ENCODE measurements around the gene ABCG1. TPM values are rescaled to one million over a fixed set of nuclear protein-coding genes. Genes with fewer than 3 reads are reported as not detected.

Gene ABCG1
- total RNA-seq, 1 donor from 2014 or later: 1.3 TPM

GRCh38 chr21:42309753-42310213 is 90.8 kb downstream of the ABCG1 start:
- Histone ChIP-seq H2AFZ (ENCODE audit: low read depth, low read length) (no peak overlapping the region), H4K20me1 (ENCODE audit: insufficient read depth, low read length) (no peaks in the 10 kb centered on the region), H3K9me3 (ENCODE audit: insufficient read depth, low read depth, low read length) (no peaks in the 10 kb centered on the region), H3K4me3 (ENCODE audit: insufficient read depth, low read depth, low read length) (no peak overlapping the region), H3K4me1 (ENCODE audit: insufficient read depth, low read length) (no peaks in the 10 kb centered on the region), H3K4me2 (ENCODE audit: low read length) (no peak overlapping the region), H3K36me3 (ENCODE audit: insufficient read depth, low read length) (no peaks in the 10 kb centered on the region), H3K9ac (ENCODE audit: low read length) (no peak overlapping the region), H3K27ac (ENCODE audit: low read depth, low read length) (no peak overlapping the region), H3K27me3 (ENCODE audit: insufficient read depth, low read length) (peaks cover 14% of the 10 kb centered on the region), H3K79me2 (ENCODE audit: insufficient read depth, low read length) (no peaks in the 10 kb centered on the region)
- FAIRE-seq: no peak
- Mint-ChIP-seq H3K4me1 (ENCODE audit: low read depth, unreplicated experiment) (peaks cover 3% of the 10 kb centered on the region), H3K4me3 (ENCODE audit: unreplicated experiment) (no peak overlapping the region), H3K36me3 (ENCODE audit: low read depth, unreplicated experiment) (no peaks in the 10 kb centered on the region), H3K9me3 (ENCODE audit: unreplicated experiment) (no peaks in the 10 kb centered on the region), H3K27me3 (ENCODE audit: low read depth, unreplicated experiment) (peaks cover 59% of the 10 kb centered on the region), H3K27ac (ENCODE audit: unreplicated experiment) (no peak overlapping the region)
- TF ChIP-seq EZH2 (IDR thresholded peaks at IDR 0.05; ENCODE audit: insufficient read depth, low read length): no peak
- TF ChIP-seq, protein P1, sequence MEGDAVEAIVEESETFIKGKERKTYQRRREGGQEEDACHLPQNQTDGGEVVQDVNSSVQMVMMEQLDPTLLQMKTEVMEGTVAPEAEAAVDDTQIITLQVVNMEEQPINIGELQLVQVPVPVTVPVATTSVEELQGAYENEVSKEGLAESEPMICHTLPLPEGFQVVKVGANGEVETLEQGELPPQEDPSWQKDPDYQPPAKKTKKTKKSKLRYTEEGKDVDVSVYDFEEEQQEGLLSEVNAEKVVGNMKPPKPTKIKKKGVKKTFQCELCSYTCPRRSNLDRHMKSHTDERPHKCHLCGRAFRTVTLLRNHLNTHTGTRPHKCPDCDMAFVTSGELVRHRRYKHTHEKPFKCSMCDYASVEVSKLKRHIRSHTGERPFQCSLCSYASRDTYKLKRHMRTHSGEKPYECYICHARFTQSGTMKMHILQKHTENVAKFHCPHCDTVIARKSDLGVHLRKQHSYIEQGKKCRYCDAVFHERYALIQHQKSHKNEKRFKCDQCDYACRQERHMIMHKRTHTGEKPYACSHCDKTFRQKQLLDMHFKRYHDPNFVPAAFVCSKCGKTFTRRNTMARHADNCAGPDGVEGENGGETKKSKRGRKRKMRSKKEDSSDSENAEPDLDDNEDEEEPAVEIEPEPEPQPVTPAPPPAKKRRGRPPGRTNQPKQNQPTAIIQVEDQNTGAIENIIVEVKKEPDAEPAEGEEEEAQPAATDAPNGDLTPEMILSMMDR (IDR thresholded peaks at IDR 0.05; ENCODE audit: insufficient read depth, low read depth, low read length): peak; percentile 37
- no peak for DNase-seq (ENCODE audit: low read depth)

- no peaks in the 10 kb centered on the region for H4K20me1 ChIP-seq (ENCODE audit: insufficient read depth, low read length)
- TF ChIP-seq EZH2 (IDR thresholded peaks at IDR 0.05; ENCODE audit: insufficient read depth, low read length): no peak
- TF ChIP-seq, protein P1 (IDR thresholded peaks at IDR 0.05; ENCODE audit: insufficient read depth, low read depth, low read length): no peak
- FAIRE-seq (no peak), DNase-seq (ENCODE audit: low read depth) (no peak)
- Mint-ChIP-seq H3K9me3 (ENCODE audit: unreplicated experiment) (no peaks in the 10 kb centered on the region), H3K36me3 (ENCODE audit: low read depth, unreplicated experiment) (no peaks in the 10 kb centered on the region), H3K4me1 (ENCODE audit: low read depth, unreplicated experiment) (peaks cover 5% of the 10 kb centered on the region), H3K27me3 (ENCODE audit: low read depth, unreplicated experiment) (peaks cover 63% of the 10 kb centered on the region), H3K27ac (ENCODE audit: unreplicated experiment) (peak overlapping the region; percentile 59), H3K4me3 (ENCODE audit: unreplicated experiment) (no peak overlapping the region)
- H2AFZ ChIP-seq (ENCODE audit: low read depth, low read length): no peak overlapping the region
- no peak overlapping the region for H3K4me2 ChIP-seq (ENCODE audit: low read length)
- no peak overlapping the region for H3K27ac ChIP-seq (ENCODE audit: low read depth, low read length)
- H3K4me3 ChIP-seq (ENCODE audit: insufficient read depth, low read depth, low read length): no peak overlapping the region
- no peak overlapping the region for H3K9ac ChIP-seq (ENCODE audit: low read length)
- peaks cover 3% of the 10 kb centered on the region for H3K4me1 ChIP-seq (ENCODE audit: insufficient read depth, low read length)
- H3K36me3 ChIP-seq (ENCODE audit: insufficient read depth, low read length): no peaks in the 10 kb centered on the region
- no peaks in the 10 kb centered on the region for H3K9me3 ChIP-seq (ENCODE audit: insufficient read depth, low read depth, low read length)
- H3K79me2 ChIP-seq (ENCODE audit: insufficient read depth, low read length): no peaks in the 10 kb centered on the region
- H3K27me3 ChIP-seq (ENCODE audit: insufficient read depth, low read length): peaks cover 14% of the 10 kb centered on the region
These were observed 91.6 kb downstream of the ABCG1 start for GRCh38 chr21:42310411-42311001.

- FAIRE-seq (no peak), DNase-seq (ENCODE audit: low read depth) (no peak)
- Mint-ChIP-seq H3K9me3 (ENCODE audit: unreplicated experiment) (no peaks in the 10 kb centered on the region), H3K27ac (ENCODE audit: unreplicated experiment) (no peak overlapping the region), H3K4me3 (ENCODE audit: unreplicated experiment) (no peak overlapping the region), H3K27me3 (ENCODE audit: low read depth, unreplicated experiment) (peaks cover 58% of the 10 kb centered on the region), H3K36me3 (ENCODE audit: low read depth, unreplicated experiment) (no peaks in the 10 kb centered on the region), H3K4me1 (ENCODE audit: low read depth, unreplicated experiment) (peaks cover 7% of the 10 kb centered on the region)
- no peak for TF ChIP-seq EZH2 (IDR thresholded peaks at IDR 0.05; ENCODE audit: insufficient read depth, low read length)
- TF ChIP-seq, protein P1 (IDR thresholded peaks at IDR 0.05; ENCODE audit: insufficient read depth, low read depth, low read length): no peak
- Histone ChIP-seq H3K27ac (ENCODE audit: low read depth, low read length) (no peak overlapping the region), H3K9me3 (ENCODE audit: insufficient read depth, low read depth, low read length) (no peaks in the 10 kb centered on the region), H2AFZ (ENCODE audit: low read depth, low read length) (no peak overlapping the region), H3K4me1 (ENCODE audit: insufficient read depth, low read length) (peaks cover 3% of the 10 kb centered on the region), H3K79me2 (ENCODE audit: insufficient read depth, low read length) (no peaks in the 10 kb centered on the region), H3K9ac (ENCODE audit: low read length) (no peak overlapping the region), H3K36me3 (ENCODE audit: insufficient read depth, low read length) (no peaks in the 10 kb centered on the region), H4K20me1 (ENCODE audit: insufficient read depth, low read length) (no peaks in the 10 kb centered on the region), H3K27me3 (ENCODE audit: insufficient read depth, low read length) (peaks cover 14% of the 10 kb centered on the region), H3K4me3 (ENCODE audit: insufficient read depth, low read depth, low read length) (no peak overlapping the region), H3K4me2 (ENCODE audit: low read length) (no peak overlapping the region)
These were observed 92.2 kb downstream of the ABCG1 start for GRCh38 chr21:42311160-42311559.

Measured in astrocyte (in vitro differentiated cells and primary cell).